GM18858 (cell line): Measurements from ENCODE around the gene RFX3.
A peak's percentile ranks its signal among the peaks of the same experiment; 100 is the strongest.

Source experiments
- ATAC-seq: cut with Tn5 transposase; IDR thresholded peaks from one replicate; pipeline ENCODE4 v1.9.1; 2021; ENCODE audit not compliant: unreplicated experiment

RFX3 gene

GRCh38 chr9:3288686-3289085, 237.1 kb downstream of the RFX3 start:
- ATAC-seq, result no peak

GRCh38 chr9:3285365-3286161, 240.2 kb downstream of the RFX3 start:
- ATAC-seq, result no peak

DNA sequence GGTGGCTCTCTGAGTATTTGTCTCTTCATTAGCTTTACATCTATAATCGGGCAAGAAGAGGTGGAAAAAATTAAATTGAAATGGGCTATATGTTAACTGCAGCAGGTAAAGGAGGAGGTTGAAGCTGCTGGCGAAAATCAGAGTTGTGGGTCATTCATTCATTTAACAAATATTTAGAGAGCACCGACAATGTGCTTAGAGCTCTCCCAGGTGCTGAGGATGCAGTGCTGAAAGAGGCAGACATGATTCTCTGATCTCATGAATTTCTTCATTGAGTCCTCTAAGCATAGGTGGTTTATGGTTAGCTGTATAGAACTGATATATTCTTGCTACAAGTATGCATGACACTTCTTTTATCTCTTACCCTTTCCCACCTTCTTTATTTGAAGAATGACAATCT, 243.4 kb downstream of the RFX3 start:
- ATAC-seq, result no peak

GRCh38 chr9:3281399-3281798, 244.4 kb downstream of the RFX3 start:
- peak; percentile 84 for ATAC-seq

- no peak for ATAC-seq
Observed at GRCh38 chr9:3277200-3277599, 248.6 kb downstream of the RFX3 start.

GRCh38 chr9:3271581-3271980, 254.2 kb downstream of the RFX3 start:
- ATAC-seq, result no peak

GRCh38 chr9:3271157-3271556, 254.6 kb downstream of the RFX3 start:
- ATAC-seq, result no peak

DNA sequence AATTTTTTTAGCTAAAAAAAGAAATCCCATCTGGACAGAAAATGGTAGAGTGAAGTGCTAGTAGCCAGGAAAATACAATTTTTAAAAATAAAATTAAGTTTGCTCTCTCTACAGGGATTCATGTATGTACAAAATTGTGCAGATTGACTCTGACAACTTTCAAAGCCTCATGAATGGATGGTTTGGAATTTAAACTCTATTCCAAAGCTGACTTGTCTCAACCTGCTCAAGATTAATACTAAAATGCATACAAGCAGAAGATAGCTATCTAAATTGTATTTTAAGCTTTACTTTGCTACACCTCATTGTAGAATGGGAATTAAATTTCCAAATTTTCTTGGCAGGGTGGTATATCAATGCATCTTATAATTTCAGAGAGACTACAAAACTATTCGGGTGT, 257.6 kb downstream of the RFX3 start:
- no peak for ATAC-seq

- no peak for ATAC-seq
Observed at GRCh38 chr9:3263698-3264097, 262.1 kb downstream of the RFX3 start.

DNA sequence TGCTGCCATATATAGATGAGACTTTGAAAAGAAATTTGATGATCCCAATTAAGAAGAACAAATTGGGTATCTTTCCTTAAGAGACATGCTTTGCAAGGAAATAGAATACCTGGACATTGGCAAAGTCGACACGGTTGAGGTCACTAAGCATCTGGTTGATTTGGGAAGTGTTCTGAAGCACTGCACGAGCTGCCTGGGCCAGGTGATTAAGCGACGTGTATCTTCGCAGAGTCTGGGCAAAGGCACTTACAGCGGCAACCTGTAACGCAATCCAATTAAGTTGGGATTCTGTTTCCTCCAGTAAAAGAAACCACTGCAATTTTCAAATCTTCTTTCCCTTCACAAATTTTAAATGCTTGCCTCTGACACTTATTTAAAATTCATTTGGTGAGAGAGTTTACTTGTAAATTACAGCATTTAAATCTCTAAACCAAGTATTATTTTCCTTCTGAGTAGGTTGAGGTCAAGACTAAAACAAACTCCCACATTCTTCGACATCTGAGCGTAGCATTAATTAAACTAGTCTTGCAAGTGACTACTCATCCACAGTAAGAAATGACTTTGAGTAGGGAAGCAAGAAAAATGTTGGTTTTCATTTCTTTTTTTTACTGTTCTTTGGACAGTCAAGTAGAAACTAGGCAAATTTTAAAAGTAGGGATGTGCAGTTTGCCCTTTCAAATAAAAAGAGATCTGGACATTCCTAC, 262.8 kb downstream of the RFX3 start:
- ATAC-seq, result no peak

- ATAC-seq, result no peak
Observed at GRCh38 chr9:3261484-3261883, 264.3 kb downstream of the RFX3 start.

- ATAC-seq, result no peak
Observed at GRCh38 chr9:3256571-3257330, 269.1 kb downstream of the RFX3 start.

GRCh38 chr9:3251309-3251708, 274.5 kb downstream of the RFX3 start:
- ATAC-seq, result no peak

GRCh38 chr9:3250741-3251140, 275.1 kb downstream of the RFX3 start:
- ATAC-seq, result no peak

GRCh38 chr9:3247211-3247610, 278.6 kb downstream of the RFX3 start:
- ATAC-seq, result no peak

DNA sequence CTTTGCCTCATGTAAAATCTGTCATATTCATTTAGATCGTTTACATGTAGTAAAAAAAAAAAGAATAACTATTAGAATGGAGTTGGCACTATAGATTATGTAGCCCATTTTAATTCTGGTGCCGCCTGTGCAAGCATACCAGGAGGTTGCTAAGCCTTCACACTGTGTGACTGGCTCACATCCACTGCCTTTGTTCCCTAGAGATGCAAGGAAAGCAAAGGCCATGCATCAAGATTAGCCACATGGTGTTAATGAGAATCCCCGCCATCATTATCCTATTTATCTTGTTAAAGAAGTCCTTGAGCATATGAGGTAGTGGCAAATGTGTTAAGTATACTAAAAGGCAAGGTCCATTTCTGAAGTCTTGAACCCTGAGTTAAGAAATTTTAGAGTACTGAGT, 279.6 kb downstream of the RFX3 start:
- no peak for ATAC-seq

GRCh38 chr9:3244963-3245653, 280.7 kb downstream of the RFX3 start:
- peak; percentile 63 for ATAC-seq

- ATAC-seq, result no peak
Observed at GRCh38 chr9:3243683-3244082, 282.1 kb downstream of the RFX3 start.

- ATAC-seq, result no peak
Observed at GRCh38 chr9:3241290-3241689, 284.5 kb downstream of the RFX3 start.

DNA sequence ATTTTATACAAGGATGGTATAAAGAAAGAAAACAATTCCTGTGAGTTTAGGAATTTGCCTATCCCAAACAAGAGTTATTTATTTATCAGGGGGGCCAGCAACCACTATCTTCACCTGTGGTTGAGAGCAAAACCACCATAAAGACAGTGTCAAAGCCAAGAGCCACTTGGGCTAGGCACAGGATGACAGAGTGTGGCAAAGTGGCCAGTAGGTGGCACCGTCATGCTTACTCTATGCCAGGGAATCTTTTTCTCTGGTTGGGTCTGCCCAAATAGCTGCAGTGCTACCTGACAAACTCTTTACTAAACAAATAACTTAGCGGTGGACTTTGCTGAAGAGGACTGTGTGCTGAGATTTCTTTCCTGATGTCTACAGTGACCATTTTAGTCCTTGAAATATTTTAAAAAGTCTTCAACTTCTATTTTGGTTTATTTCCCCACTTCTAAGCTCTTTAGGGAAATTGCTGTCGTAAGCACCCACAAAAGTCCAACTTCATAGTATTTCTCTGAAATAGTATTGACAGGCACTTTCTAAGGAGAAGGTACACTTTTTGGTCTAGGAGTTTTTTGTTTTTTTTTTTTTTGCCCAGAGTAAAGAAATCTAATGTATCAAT, 285.0 kb downstream of the RFX3 start:
- ATAC-seq, result peak; percentile 88

GRCh38 chr9:3239240-3239639, 286.6 kb downstream of the RFX3 start:
- ATAC-seq, result no peak
